HG03039 (cell line): Measurements from ENCODE around the gene IDH3G.

Experiments
- ATAC-seq: cut with Tn5 transposase; IDR thresholded peaks from one replicate; pipeline ENCODE4 v1.9.1; 2021; ENCODE audit warnings: mild to moderate bottlenecking, moderate library complexity; ENCODE audit not compliant: unreplicated experiment

IDH3G gene

DNA sequence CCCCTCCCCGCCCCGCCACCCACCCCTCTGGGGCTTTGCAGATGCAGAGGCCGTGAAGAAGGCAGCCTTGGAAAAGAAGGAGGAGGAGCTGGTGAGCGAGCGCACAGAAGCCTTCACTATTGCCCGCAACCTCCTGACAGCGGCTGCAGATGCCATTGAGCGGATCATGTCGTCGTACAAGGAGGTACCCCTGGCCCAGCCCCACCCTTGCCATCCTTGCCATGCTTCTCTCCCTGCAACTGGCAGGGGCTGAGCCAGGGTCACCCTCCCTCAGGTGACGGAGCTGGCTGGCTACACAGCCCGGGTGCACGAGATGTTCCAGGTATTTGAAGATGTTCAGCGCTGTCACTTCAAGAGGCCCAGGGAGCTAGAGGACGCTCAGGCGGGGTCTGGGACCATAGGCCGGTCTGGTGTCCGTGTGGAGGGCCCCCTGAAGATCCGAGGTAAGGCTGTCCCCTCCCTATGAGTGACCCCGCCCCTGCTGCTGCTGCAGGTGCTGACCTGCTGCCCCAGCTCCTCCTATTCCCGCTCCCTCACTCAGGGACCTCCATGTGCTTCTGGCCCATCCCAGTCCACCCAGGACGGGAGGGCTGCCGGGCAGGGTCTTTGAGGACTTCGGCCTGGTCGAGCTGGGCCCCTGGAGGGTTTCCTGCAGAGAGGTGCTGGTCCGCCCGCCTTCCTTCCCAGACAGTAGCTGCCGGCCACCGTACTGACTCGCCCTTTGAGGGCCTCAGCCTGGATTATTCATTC, 57.9 kb downstream of the IDH3G start:
- no peak for ATAC-seq
